Ramos (cell line): Measurements from ENCODE around the gene RAB1B.
"Not testable (repeated sequence)": the region's sequence is repeated elsewhere in the genome, so short reads cannot be mapped to it uniquely, and the experiment has no call there.

ENCODE experiments used
- in situ Hi-C: fragments of 300-500 bp; cut with MboI; formaldehyde crosslinking; loops from one replicate; pipeline ENCODE4 v1.14.3; 2022; ENCODE audit warnings: low sequenced_read_pairs; ENCODE audit not compliant: unreplicated experiment

Gene RAB1B

GRCh38 chr11:66293777-66294625, 25.6 kb downstream of the RAB1B start:
- in situ Hi-C loops: no loop called here

GRCh38 chr11:66294626-66295620, 26.5 kb downstream of the RAB1B start:
- in situ Hi-C loops: no loop called here

GRCh38 chr11:66297610-66298009, 29.2 kb downstream of the RAB1B start:
- in situ Hi-C loops: no loop called here

- in situ Hi-C loops: no loop called here
Observed at GRCh38 chr11:66299186-66299585, 30.7 kb downstream of the RAB1B start.

GRCh38 chr11:66302656-66303055, 34.2 kb downstream of the RAB1B start:
- in situ Hi-C loops: no loop called here

GRCh38 chr11:66309475-66309874, 41.0 kb downstream of the RAB1B start:
- in situ Hi-C loops: no loop called here

GRCh38 chr11:66310324-66310723, 41.9 kb downstream of the RAB1B start:
- in situ Hi-C loops: no loop called here

GRCh38 chr11:66310803-66311440, 42.5 kb downstream of the RAB1B start:
- in situ Hi-C loops: not testable (repeated sequence)

- in situ Hi-C loops: no loop called here
Observed at GRCh38 chr11:66311470-66311964, 43.1 kb downstream of the RAB1B start.

GRCh38 chr11:66311965-66312548, 43.6 kb downstream of the RAB1B start:
- in situ Hi-C loops: no loop called here

GRCh38 chr11:66312549-66313320, 44.3 kb downstream of the RAB1B start:
- in situ Hi-C loops: no loop called here

GRCh38 chr11:66313321-66314185, 45.1 kb downstream of the RAB1B start:
- in situ Hi-C loops: no loop called here

GRCh38 chr11:66314186-66314501, 45.7 kb downstream of the RAB1B start:
- in situ Hi-C loops: no loop called here

- in situ Hi-C loops: no loop called here
Observed at GRCh38 chr11:66314561-66315497, 46.4 kb downstream of the RAB1B start.

GRCh38 chr11:66315498-66315885, 47.1 kb downstream of the RAB1B start:
- in situ Hi-C loops: no loop called here

- in situ Hi-C loops: no loop called here
Observed at GRCh38 chr11:66315921-66316811, 47.7 kb downstream of the RAB1B start.
